NT2/D1 (cell line): ENCODE measurements around the gene ZSCAN18.

Source experiments
- SUZ12 ChIP-seq: IDR thresholded peaks from 2 replicates; pipeline ENCODE4 v1.6.1; 2011; ENCODE audit not compliant: insufficient read length, insufficient read depth; ENCODE audit errors: extremely low read depth
- YY1 ChIP-seq: IDR thresholded peaks from 2 replicates; pipeline ENCODE4 v1.6.1; 2011; ENCODE audit not compliant: insufficient read length, insufficient read depth
- ZNF274 ChIP-seq: IDR thresholded peaks from 2 replicates; pipeline ENCODE4 v1.6.1; 2011; ENCODE audit warnings: mild to moderate bottlenecking, low read depth, low read length

DNA sequence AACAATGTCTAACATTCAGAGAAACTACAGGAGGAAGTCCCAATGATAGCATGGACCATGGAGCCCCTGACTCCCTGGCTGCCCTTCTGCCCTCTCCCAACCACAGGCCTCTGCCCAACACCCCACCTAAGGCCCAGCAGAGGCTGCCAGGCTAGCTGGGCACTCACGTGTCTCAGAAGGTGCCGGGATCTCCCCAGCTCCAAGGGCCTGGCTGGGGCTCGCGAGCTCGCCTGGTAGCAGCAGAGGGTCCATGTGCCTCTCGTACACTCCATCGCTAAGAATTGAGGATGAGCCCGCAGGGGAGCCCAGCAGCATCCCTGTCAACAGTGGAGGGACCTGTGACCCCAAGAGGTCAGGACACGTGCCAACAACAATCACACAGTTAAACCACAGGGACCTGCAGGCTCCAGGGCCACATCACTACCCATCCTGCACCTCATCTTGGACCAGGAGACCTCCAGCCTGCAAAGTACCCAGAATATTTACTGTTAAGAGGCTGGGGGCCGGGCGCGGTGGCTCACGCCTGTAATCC lies 9.4 kb downstream of the ZSCAN18 start:
- TF ChIP-seq SUZ12 = no peak
- no peak for TF ChIP-seq ZNF274
- TF ChIP-seq YY1 = no peak
